Astrocyte (in vitro differentiated cells and primary cell): Measurements from ENCODE around the gene DDX50.

Source experiments
- CTCF ChIP-seq: IDR thresholded peaks from 2 replicates; pipeline ENCODE4 v1.5.1; 2011; ENCODE audit warnings: low read depth, mild to moderate bottlenecking, inconsistent platforms, low read length, moderate library complexity; ENCODE audit not compliant: insufficient read depth
- EZH2 ChIP-seq: IDR thresholded peaks from 2 replicates; pipeline ENCODE4 v1.6.1; 2012; ENCODE audit warnings: mild to moderate bottlenecking, low read length, inconsistent platforms; ENCODE audit not compliant: insufficient read depth

- no peak for TF ChIP-seq CTCF
- TF ChIP-seq EZH2: no peak
These were observed 29.9 kb upstream of the DDX50 start for GRCh38 chr10:68871105-68871711.
